Endometrial microvascular endothelial cells (primary cell): ENCODE data around the gene WDR74. TPM values are rescaled to one million over a fixed set of nuclear protein-coding genes. Genes with fewer than 3 reads are reported as not detected.

Source experiments
- in situ Hi-C: cut with HindIII; loops from 2 replicates; pipeline ENCODE4 v1.10.0; 2017; ENCODE audit warnings: low sequenced_read_pairs, low pct_unique_long_range_greater_than_20kb; ENCODE audit errors: inconsistent ontology term
- total RNA-seq: library from RNA; depleted of rRNA; stranded (reverse); fragments of >200 nt; gene quantifications from one replicate; pipeline ENCODE4 v1.2.3, GENCODE V29; 2015; ENCODE audit errors: inconsistent ontology term

WDR74 gene
- total RNA-seq: 49.7 TPM

- in situ Hi-C loops: no loop called here
Observed at GRCh38 chr11:62839050-62839945, at the start of gene WDR74. Gene WDR74, minus strand, starts transcription at chr11:62839590. Its CDS starts 20 bp downstream, at chr11:62839570.

DNA sequence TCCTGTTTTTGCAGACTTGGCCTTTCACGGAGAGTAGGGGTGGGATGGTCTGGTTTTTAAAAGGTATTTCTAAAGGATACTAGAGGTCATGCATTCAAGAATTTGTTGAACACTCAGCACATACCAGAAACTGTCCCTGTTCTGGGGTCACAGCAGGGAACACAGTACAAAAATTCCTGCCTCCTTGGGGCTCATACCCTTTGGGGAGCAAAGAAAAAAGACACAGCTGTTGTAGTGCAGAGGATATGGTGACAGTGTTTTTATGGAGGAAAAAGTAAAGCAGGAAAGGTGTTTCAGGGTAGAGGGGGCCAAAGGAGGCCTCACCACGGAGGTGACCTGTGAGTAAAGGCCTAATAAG lies 49.7 kb upstream of the WDR74 start:
- in situ Hi-C loops: no loop called here

GRCh38 chr11:62888406-62888805 lies 49.0 kb upstream of the WDR74 start:
- in situ Hi-C loops: no loop called here

GRCh38 chr11:62885137-62885750 lies 45.9 kb upstream of the WDR74 start:
- in situ Hi-C loops: no loop called here

GRCh38 chr11:62883673-62884072 lies 44.3 kb upstream of the WDR74 start:
- in situ Hi-C loops: no loop called here

GRCh38 chr11:62882788-62883501 lies 43.6 kb upstream of the WDR74 start:
- in situ Hi-C loops: no loop called here

DNA sequence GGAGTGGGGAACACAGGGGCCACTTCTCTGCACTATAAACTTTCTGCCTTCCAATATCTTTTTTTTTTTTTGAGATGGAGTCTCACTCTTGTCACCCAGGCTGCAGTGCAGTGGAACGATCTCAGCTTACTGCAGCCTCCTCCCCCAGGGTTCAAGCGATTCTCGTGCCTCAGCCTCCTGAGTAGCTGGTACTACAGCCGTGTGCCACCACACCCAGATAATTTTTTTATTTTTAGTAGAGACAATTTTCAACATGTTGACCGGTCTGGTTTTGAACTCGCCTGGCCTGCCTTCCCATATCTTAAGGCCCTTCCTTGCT lies 43.0 kb upstream of the WDR74 start:
- in situ Hi-C loops: no loop called here

DNA sequence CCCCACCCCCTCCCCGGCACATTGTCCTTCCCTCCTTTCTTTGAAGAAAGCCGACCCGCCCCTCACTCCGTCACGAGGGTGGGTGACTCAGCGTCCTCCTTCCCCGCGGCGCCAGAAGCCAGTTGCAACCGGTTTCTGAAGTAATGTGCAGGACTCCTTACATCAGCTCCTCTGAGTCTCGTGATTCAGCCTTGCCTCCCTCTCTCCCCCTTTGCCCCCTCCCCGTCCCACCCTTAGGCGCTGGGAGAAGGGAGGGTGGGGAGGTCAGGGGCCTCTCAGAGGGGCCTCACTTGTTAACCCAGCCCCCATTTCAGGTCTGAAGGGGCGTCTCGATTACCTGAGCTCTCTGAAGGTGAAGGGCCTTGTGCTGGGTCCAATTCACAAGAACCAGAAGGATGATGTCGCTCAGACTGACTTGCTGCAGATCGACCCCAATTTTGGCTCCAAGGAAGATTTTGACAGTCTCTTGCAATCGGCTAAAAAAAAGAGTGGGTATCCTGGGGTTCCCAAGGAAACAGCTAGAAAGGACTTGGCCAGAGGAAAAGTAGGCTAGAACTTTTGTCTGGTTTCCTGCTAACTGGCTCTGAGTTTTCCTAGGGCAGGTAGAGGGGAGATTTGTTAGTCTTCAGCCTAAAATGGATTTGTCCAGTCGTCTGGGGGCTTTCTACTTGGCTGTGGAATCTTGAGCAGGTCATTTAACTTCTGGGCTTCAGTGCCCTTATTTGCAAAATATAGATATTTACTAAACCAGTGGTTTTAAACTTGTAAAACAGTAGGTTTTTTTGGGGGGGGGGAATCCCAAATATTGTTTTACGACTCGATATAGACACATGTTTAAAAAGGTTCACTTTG lies 42.4 kb upstream of the WDR74 start:
- in situ Hi-C loops: no loop called here

DNA sequence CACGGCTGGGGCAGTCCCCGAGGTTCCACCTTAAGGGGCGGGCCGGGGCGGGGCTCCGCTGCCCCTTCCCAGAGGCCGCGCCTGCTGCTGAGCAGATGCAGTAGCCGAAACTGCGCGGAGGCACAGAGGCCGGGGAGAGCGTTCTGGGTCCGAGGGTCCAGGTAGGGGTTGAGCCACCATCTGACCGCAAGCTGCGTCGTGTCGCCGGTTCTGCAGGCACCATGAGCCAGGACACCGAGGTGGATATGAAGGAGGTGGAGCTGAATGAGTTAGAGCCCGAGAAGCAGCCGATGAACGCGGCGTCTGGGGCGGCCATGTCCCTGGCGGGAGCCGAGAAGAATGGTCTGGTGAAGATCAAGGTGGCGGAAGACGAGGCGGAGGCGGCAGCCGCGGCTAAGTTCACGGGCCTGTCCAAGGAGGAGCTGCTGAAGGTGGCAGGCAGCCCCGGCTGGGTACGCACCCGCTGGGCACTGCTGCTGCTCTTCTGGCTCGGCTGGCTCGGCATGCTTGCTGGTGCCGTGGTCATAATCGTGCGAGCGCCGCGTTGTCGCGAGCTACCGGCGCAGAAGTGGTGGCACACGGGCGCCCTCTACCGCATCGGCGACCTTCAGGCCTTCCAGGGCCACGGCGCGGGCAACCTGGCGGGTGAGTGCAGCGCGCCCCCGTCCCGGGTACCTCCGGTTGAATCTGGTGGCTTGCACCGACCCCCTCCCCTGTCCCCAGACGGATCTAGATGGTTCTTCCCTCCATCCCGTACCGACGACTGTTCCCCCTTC lies 41.6 kb upstream of the WDR74 start, which contains the start of gene SLC3A2:
Gene SLC3A2 (plus strand): TSS at position 94 of the 776 bp plus-strand sequence. CDS start 128 bp downstream, at position 222.
- in situ Hi-C loops: no loop called here

DNA sequence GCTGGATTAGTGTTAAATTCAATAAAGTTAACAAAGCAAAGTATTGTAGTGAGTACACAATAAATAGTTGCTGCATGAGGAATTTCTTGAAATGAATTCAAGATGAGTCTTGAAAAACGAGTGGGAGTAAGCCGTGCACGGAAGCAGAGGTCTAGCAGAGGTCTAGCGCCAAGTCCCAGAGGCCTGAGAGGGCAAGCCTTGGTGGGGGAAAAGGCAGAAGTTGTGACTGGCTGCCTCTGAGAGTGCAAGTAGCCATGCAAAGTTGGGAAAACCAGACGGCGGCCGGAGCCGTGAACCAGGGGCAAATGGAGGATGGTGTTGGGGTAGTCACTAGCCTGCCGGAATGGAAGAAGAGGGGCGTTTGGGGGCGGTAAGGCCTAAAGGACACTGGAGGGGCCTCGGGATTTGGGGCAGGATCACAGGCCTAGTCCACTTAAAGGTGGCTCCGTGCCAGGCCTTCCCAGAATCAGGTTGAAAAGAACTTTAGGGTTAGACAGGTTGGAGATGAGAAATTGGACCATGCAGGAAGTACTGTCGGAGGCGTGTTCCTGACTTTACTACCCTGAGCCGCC lies 40.9 kb upstream of the WDR74 start:
- in situ Hi-C loops: no loop called here

GRCh38 chr11:62879235-62879978 lies 40.0 kb upstream of the WDR74 start:
- in situ Hi-C loops: no loop called here

DNA sequence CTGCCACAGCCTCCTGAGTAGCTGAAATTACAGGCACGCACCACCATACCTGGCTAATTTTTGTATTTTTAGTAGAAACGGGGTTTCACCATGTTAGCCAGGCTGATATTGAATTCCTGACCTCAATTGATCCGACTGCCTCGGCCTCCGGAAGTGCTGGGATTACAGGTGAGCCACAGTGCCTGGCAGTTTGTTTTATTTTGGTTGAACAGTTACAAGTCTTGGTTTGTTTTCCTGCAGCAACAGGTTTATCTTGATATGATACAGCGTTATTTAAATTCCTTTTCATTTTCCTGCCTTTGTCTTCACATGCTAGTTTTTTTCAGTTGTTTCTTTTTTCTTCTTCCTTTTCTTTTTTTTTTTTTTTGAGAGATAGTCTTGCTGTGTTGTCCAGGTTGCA lies 37.3 kb upstream of the WDR74 start:
- in situ Hi-C loops: no loop called here

DNA sequence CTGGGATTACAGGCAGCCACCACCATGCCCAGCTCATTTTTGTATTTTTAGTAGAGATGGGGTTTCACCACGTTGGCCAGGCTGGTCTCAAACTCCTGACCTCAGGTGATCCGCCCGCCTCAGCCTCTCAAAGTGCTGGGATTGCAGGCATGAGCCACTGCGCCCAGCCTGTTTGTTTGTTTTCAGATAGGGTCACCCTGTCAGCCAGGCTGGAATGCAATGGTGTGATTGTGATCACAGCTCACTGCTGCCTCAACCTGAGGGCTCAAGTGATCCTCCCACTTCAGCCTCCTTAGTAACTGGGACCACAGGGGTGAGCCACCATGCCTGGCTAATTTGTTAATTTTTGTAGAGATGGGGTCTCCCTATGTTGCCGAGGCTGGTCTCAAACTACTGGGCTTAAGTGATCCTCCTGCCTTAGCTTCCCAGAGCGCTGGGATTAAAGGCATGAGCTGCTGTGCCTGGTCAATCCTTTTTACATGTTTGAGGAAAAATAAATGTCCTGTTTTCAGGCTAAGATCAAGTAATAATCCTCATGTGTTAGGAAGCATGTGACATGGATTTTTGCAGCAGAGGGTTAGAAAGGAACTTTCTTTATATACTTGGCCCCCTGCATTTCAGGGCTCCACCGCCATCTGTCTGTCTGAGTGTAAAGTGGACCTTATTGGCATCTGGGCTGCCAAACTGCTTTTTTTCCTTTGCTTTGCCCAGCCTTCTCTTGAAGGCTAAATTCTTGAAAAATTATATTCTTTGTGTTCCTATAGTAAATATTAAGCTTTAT lies 36.5 kb upstream of the WDR74 start:
- in situ Hi-C loops: no loop called here

GRCh38 chr11:62874851-62875250 lies 35.5 kb upstream of the WDR74 start:
- in situ Hi-C loops: no loop called here

DNA sequence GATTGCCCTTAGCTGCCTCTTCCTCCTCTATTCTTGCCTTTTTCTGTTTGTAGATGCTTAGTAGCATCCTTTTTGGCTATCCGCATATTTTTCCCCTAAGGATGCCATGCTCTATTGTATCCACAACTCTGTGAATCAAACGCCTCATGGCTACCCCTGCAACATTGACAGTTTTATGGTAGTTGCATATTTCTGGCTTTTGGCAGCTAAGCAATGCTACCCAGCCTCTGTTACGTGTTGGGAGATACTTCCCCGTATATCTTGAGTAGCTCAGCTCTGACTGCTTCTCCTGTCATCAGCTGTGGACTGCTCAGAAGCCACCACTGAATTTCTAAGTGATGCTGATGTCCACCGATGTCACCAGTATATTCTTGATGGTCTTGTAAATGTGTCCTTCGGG lies 26.2 kb upstream of the WDR74 start:
- in situ Hi-C loops: no loop called here

DNA sequence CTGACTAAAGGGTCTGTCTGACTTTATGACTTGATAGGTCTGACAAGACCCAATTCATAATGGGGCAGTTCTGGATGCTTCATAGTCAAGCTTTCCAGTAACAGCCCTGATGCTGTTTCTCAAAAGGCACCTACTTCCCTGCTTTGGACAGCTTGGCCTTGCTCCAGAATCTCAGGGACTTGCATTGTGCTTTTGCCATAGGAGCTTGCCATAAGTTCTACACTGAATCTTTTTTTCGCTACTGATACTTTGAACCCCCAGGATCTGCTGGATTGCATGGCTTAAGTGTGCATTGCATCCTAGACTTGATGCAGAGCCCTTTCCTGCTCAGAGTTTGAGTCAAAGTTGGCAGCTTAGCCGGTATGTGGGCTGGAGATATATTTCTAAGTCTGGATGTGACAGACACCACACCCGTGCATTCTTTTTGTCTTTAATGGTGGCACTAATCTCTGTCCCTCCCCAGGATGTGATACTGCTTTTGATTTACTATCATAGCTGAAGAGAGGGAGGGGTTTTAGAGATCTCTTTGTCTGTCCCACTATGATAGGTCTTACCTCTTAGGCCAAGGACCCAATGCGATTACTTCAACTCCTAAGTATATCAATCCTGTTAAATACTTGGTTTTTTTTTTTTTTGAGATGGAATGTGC lies 24.4 kb upstream of the WDR74 start:
- in situ Hi-C loops: no loop called here
